Lower leg skin (tissue), 3 donors: ENCODE results near the gene AKT2.

ENCODE experiments used
- CTCF ChIP-seq, 3 donors: fragments of 450-650 bp; IDR thresholded peaks; one replicate each; pipeline ENCODE4 v1.5.1; 2016; ENCODE audit warnings: antibody characterized with exemption in 3 of 3, mild to moderate bottlenecking in 3 of 3, moderate library complexity in 2 of 3
- POLR2A ChIP-seq, 2 donors: fragments of 450-650 bp; IDR thresholded peaks; one replicate each; pipeline ENCODE4 v1.6.1; 2016 to 2017; ENCODE audit warnings: antibody characterized with exemption in 2 of 2, mild to moderate bottlenecking in 1 of 2, moderate library complexity in 1 of 2

- no peak for TF ChIP-seq CTCF (IDR thresholded peaks at IDR 0.05)
- TF ChIP-seq POLR2A (IDR thresholded peaks at IDR 0.05): no peak
Measured at GRCh38 chr19:40247735-40248262, 37.3 kb downstream of the AKT2 start.
